GM12878 (cell line): ENCODE results near the gene ACRBP. TPM values are rescaled to one million over a fixed set of nuclear protein-coding genes. Genes with fewer than 3 reads are reported as not detected.

Experiments used
- ATAC-seq: fragments of 200-7000 bp; cut with Tn5 transposase; 3 replicates; pipeline ENCODE4 v1.9.1; 2020; ENCODE audit warnings: mild to moderate bottlenecking, moderate library complexity
- BruUV-seq: library from RNA; stranded (reverse); fragments of 400-500 nt; replicated peaks from 2 replicates; lab custom pipeline; 2021; lab: Mats Ljungman, UMichigan
- CTCF ChIA-PET: fragments of 300-600 bp; sonication (Branson Sonifier 250); formaldehyde crosslinking; extraction: SDS; loops from one replicate; lab custom pipeline; 2021; ENCODE audit warnings: inconsistent platforms; lab: Yijun Ruan, JAX
- POLR2A ChIA-PET: fragments of 350-600 bp; formaldehyde crosslinking; extraction: SDS; loops from one replicate; lab custom pipeline; 2021; ENCODE audit warnings: inconsistent platforms; lab: Charles Lee
- RAD21 ChIA-PET: fragments of 300-600 bp; sonication (Branson Sonifier 250); formaldehyde crosslinking; loops from one replicate; lab custom pipeline; 2023; ENCODE audit warnings: antibody characterized with exemption; ENCODE audit not compliant: unreplicated experiment; lab: Charles Lee
- SMC1A ChIA-PET: fragments of 300-600 bp; sonication (Branson Sonifier 250); formaldehyde crosslinking; loops from one replicate; lab custom pipeline; 2023; ENCODE audit not compliant: unreplicated experiment, uncharacterized antibody; lab: Charles Lee
- DNase-seq: peaks from one replicate; pipeline ENCODE4 v3.0.0-alpha.2; 2011; ENCODE audit warnings: low read depth, low spot score
- FAIRE-seq: peaks from 3 replicates; lab custom pipeline; 2011; peaks lifted over from hg19 to GRCh38; lab: Jason Lieb, UNC
- H2AFZ ChIP-seq: 2 replicates; pipeline ENCODE4 v1.6.0; 2011; ENCODE audit warnings: low read depth, low read length, control low read depth; ENCODE audit not compliant: control insufficient read depth
- H3K27ac ChIP-seq: 2 replicates; pipeline ENCODE4 v1.5.1; 2011; ENCODE audit warnings: control low read depth; ENCODE audit not compliant: control insufficient read depth, insufficient read depth
- H3K27me3 ChIP-seq, 2 experiments: replicated peaks in 1 of 2; 2 replicates each; pipeline versions ENCODE4 v1.6.0 to v1.6.1; 2011; ENCODE audit warnings: low read length in 1 of 2; ENCODE audit not compliant: control insufficient read depth in 2 of 2, insufficient read depth in 2 of 2
- H3K36me3 ChIP-seq, 2 experiments: 2 replicates each; pipeline ENCODE4 v1.5.1; 2011; ENCODE audit warnings: low read length in 1 of 2; ENCODE audit not compliant: control insufficient read depth in 2 of 2, insufficient read depth in 2 of 2
- H3K4me1 ChIP-seq: 2 replicates; pipeline ENCODE4 v1.6.1; 2011; ENCODE audit warnings: mild to moderate bottlenecking, low read length, moderate library complexity, mixed read lengths; ENCODE audit not compliant: control insufficient read depth, insufficient read depth
- H3K4me2 ChIP-seq: 2 replicates; pipeline ENCODE4 v1.6.0; 2011; ENCODE audit warnings: control low read depth; ENCODE audit not compliant: control insufficient read depth, insufficient read depth
- H3K4me3 ChIP-seq: fragments of 200-600 bp; sonication (generic); 2 replicates; pipeline ENCODE4 v1.5.1; 2016
- H3K79me2 ChIP-seq: 2 replicates; pipeline ENCODE4 v1.6.0; 2011; ENCODE audit warnings: low read length; ENCODE audit not compliant: control insufficient read depth, insufficient read depth
- H3K9ac ChIP-seq: 2 replicates; pipeline ENCODE4 v1.8.0; 2011; ENCODE audit warnings: low read length, control low read depth, mixed read lengths; ENCODE audit not compliant: control insufficient read depth, insufficient read depth
- H3K9me3 ChIP-seq: replicated peaks from 3 replicates; pipeline ENCODE4 v1.5.1; 2011; ENCODE audit warnings: mild to moderate bottlenecking, low read length; ENCODE audit not compliant: control insufficient read depth, insufficient read depth
- H4K20me1 ChIP-seq: 2 replicates; pipeline ENCODE4 v1.6.0; 2011; ENCODE audit not compliant: control insufficient read depth, insufficient read depth
- BRCA1 ChIP-seq: IDR thresholded peaks from 2 replicates; pipeline ENCODE4 v1.6.1; 2011; ENCODE audit warnings: low read depth, low read length, improper control_type of control experiment
- CBFB ChIP-seq: IDR thresholded peaks from 2 replicates; pipeline ENCODE4 v1.6.1; 2016; ENCODE audit warnings: antibody characterized with exemption, low read depth
- DPF2 ChIP-seq: fragments of 450-650 bp; IDR thresholded peaks from 2 replicates; pipeline ENCODE4 v1.6.1; 2017; ENCODE audit warnings: mild to moderate bottlenecking
- EED ChIP-seq: sonication (generic); IDR thresholded peaks from 2 replicates; pipeline ENCODE4 v1.6.1; 2016; ENCODE audit warnings: antibody characterized with exemption, low read depth
- GATAD2B ChIP-seq: fragments of 450-650 bp; conservative IDR thresholded peaks from 2 replicates; pipeline ENCODE4 v1.6.1; 2017; ENCODE audit warnings: low read depth, mild to moderate bottlenecking, moderate library complexity
- KAT2A ChIP-seq: conservative IDR thresholded peaks from 2 replicates; pipeline ENCODE4 v1.6.1; 2011; ENCODE audit warnings: low read depth, low read length; ENCODE audit not compliant: control insufficient read depth
- NR2C2 ChIP-seq: IDR thresholded peaks from 2 replicates; pipeline ENCODE4 v1.6.1; 2011; ENCODE audit warnings: borderline replicate concordance, low read depth; ENCODE audit not compliant: control insufficient read depth, insufficient read length
- NRF1 ChIP-seq: conservative IDR thresholded peaks from 2 replicates; pipeline ENCODE4 v1.6.1; 2011; ENCODE audit warnings: mild to moderate bottlenecking, low read depth, low read length, improper control_type of control experiment
- ZNF384 ChIP-seq: IDR thresholded peaks from 2 replicates; pipeline ENCODE4 v1.6.1; 2012; ENCODE audit warnings: low read depth, mild to moderate bottlenecking, low read length, improper control_type of control experiment, borderline replicate concordance
- WGBS: methylation state at CpG from one replicate; pipeline ENCODE4 v1.1.6; 2016; ENCODE audit warnings: low lambda C conversion rate; ENCODE audit not compliant: insufficient replicate concordance, insufficient coverage; ENCODE audit errors: missing lambda C conversion rate; 5-methylcytosine and 5-hydroxymethylcytosine counted together
- in situ Hi-C: fragments of 300-500 bp; cut with MboI; formaldehyde crosslinking; loops from 9 replicates; pipeline ENCODE4 v1.14.3; 2018; ENCODE audit warnings: mixed read lengths
- intact Hi-C: fragments of 100-400 bp; cut with micrococcal nuclease; formaldehyde crosslinking; loops from one replicate; pipeline ENCODE4 v1.14.2; 2022; ENCODE audit not compliant: unreplicated experiment
- polyA plus RNA-seq, 11 experiments: library from polyadenylated mRNA; depleted of rRNA in 4 of 11; unstranded in 6 of 11; stranded (reverse) in 5 of 11; fragments of >200 nt; fragmentation: Nextera tagmentation in 4 of 11; fragmentation: Illumina TruSeq in 1 of 11; extraction: Ambion mirVana in 4 of 11; extraction: Trizol in 1 of 11; gene quantifications; 1 replicate in 1 of 11; 2 replicates in 10 of 11; pipeline versions ENCODE4 v1.2.1 to v1.2.3, GENCODE V29; 2011 to 2016; ENCODE audit warnings: inconsistent platforms in 2 of 11, missing spikeins in 2 of 11, low read depth in 1 of 11
- total RNA-seq, 4 experiments: library from RNA; depleted of rRNA in 3 of 4; stranded (reverse); fragments of >200 nt in 3 of 4; fragmentation: Illumina TruSeq in 1 of 4; extraction: Trizol in 1 of 4; gene quantifications; 2 replicates each; pipeline versions ENCODE4 v1.2.1 to v1.2.3, GENCODE V29; 2013 to 2021
- TF ChIP-seq, protein P1 (sequence below), 3 experiments: IDR thresholded peaks in 2 of 3; conservative IDR thresholded peaks in 1 of 3; 2 replicates each; pipeline ENCODE4 v1.5.1; 2011; ENCODE audit warnings: low read depth in 3 of 3, low read length in 3 of 3, mild to moderate bottlenecking in 3 of 3, control low read depth in 2 of 3, moderate library complexity in 2 of 3, inconsistent platforms in 1 of 3, mixed read lengths in 1 of 3; ENCODE audit not compliant: control insufficient read depth in 2 of 3, insufficient read depth in 1 of 3; ENCODE audit errors: extremely low read depth in 1 of 3

Gene ACRBP
- total and polyA plus RNA-seq, 10 of the 15 experiments (the other 5 are each of a cell fraction or from before 2014, with no cell fraction given): 0.54 to 1.4 (median 0.87) TPM

DNA sequence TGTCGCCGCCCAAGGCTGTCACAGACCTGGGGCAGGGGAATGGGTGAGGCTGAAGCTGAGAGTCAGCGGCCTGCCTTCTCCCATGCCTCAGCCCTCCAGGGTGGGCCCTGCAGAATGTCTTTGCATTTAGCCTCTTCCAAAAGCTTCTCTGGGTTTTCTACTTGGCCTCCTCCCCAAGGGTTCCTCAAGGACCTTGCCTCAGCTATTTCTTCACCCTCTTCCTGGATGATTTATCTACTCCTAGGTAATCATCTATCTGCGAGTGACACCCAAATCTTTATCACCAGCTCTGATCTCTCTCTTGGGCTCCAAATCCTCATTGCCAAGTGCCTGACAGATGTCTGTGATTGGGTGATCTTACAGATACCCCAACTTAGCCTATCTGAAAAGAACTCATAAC is 6.7 kb downstream of the ACRBP start:
- TF ChIP-seq NR2C2 (no peak), ZNF384 (no peak), KAT2A (no peak), DPF2 (no peak), BRCA1 (no peak), NRF1 (no peak), EED (no peak), CBFB (no peak), GATAD2B (no peak)
- TF ChIP-seq, protein P1, sequence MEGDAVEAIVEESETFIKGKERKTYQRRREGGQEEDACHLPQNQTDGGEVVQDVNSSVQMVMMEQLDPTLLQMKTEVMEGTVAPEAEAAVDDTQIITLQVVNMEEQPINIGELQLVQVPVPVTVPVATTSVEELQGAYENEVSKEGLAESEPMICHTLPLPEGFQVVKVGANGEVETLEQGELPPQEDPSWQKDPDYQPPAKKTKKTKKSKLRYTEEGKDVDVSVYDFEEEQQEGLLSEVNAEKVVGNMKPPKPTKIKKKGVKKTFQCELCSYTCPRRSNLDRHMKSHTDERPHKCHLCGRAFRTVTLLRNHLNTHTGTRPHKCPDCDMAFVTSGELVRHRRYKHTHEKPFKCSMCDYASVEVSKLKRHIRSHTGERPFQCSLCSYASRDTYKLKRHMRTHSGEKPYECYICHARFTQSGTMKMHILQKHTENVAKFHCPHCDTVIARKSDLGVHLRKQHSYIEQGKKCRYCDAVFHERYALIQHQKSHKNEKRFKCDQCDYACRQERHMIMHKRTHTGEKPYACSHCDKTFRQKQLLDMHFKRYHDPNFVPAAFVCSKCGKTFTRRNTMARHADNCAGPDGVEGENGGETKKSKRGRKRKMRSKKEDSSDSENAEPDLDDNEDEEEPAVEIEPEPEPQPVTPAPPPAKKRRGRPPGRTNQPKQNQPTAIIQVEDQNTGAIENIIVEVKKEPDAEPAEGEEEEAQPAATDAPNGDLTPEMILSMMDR (IDR thresholded peaks at IDR 0.05 in 2 of 3, conservative IDR thresholded peaks at IDR 0.05 in 1 of 3; ENCODE audit: control insufficient read depth in 2 of 3, extremely low read depth in 1 of 3, insufficient read depth in 1 of 3, low read depth in 3 of 3, low read length in 3 of 3): no peak
- DNase-seq (no peak), FAIRE-seq (no peak), ATAC-seq (no peak)
- in situ Hi-C loops (no loop called here), intact Hi-C loops (no loop called here)
- CTCF ChIA-PET: interaction anchor here (1.4 kb wide), 1 partner anchor 44 kb away, joined by 4 read pairs; no protein-coding TSS in a partner anchor
- BruUV-seq: no TSS peak
- Histone ChIP-seq H3K4me2 (no peak overlapping the region), H3K27ac (no peak overlapping the region), H2AFZ (no peak overlapping the region), H3K27me3 (no peaks in the 10 kb centered on the region), H3K79me2 (no peaks in the 10 kb centered on the region), H4K20me1 (no peaks in the 10 kb centered on the region), H3K9ac (no peak overlapping the region), H3K4me1 (peaks cover 40% of the 10 kb centered on the region), H3K9me3 (peaks cover 12% of the 10 kb centered on the region), H3K4me3 (no peak overlapping the region), H3K36me3 (no peaks in the 10 kb centered on the region)
- POLR2A ChIA-PET: interaction anchor here (0.9 kb wide), 1 partner anchor 13 kb away, joined by 3 read pairs; no protein-coding TSS in a partner anchor
- RAD21 ChIA-PET: interaction anchor here (1.0 kb wide), 1 partner anchor 9 kb away, joined by 3 read pairs; no protein-coding TSS in a partner anchor
- SMC1A ChIA-PET: no interaction called here
- 80% methylated on average over 4 of the region's 4 CpGs for WGBS
